Mucosa of rectum (tissue), 2 donors: ENCODE measurements around the gene PRKG1.
"Not testable (repeated sequence)": the region's sequence is repeated elsewhere in the genome, so short reads cannot be mapped to it uniquely, and the experiment has no call there.

Experiments used
- H3K27ac ChIP-seq, 2 donors: one replicate each; pipeline ENCODE4 v1.7.0; 2013; ENCODE audit warnings: inconsistent platforms in 2 of 2, low read depth in 2 of 2, low read length in 2 of 2
- H3K27me3 ChIP-seq, 2 donors: one replicate each; pipeline ENCODE4 v1.7.0; 2013; ENCODE audit warnings: low read length in 2 of 2; ENCODE audit not compliant: control insufficient read depth in 2 of 2, insufficient read depth in 2 of 2
- H3K36me3 ChIP-seq, 2 donors: one replicate each; pipeline ENCODE4 v1.7.0; 2013; ENCODE audit warnings: low read length in 2 of 2; ENCODE audit not compliant: control insufficient read depth in 2 of 2, insufficient read depth in 2 of 2
- H3K4me1 ChIP-seq, 2 donors: one replicate each; pipeline ENCODE4 v1.7.0; 2013; ENCODE audit warnings: low read length in 2 of 2, mild to moderate bottlenecking in 1 of 2; ENCODE audit not compliant: control insufficient read depth in 2 of 2, insufficient read depth in 2 of 2
- H3K4me3 ChIP-seq, 2 donors: one replicate each; pipeline ENCODE4 v1.7.0; 2013; ENCODE audit warnings: low read length in 2 of 2
- H3K9ac ChIP-seq, 2 donors: one replicate each; pipeline ENCODE4 v1.7.0; 2013; ENCODE audit warnings: low read length in 2 of 2, low read depth in 1 of 2, mild to moderate bottlenecking in 1 of 2
- H3K9me3 ChIP-seq, 2 donors: one replicate each; pipeline ENCODE4 v1.7.0; 2013; ENCODE audit warnings: low read length in 2 of 2; ENCODE audit not compliant: control insufficient read depth in 2 of 2
- donor health status: healthy.
- donor health status: Normal muscosa, but diverticular disease.

PRKG1 gene

DNA sequence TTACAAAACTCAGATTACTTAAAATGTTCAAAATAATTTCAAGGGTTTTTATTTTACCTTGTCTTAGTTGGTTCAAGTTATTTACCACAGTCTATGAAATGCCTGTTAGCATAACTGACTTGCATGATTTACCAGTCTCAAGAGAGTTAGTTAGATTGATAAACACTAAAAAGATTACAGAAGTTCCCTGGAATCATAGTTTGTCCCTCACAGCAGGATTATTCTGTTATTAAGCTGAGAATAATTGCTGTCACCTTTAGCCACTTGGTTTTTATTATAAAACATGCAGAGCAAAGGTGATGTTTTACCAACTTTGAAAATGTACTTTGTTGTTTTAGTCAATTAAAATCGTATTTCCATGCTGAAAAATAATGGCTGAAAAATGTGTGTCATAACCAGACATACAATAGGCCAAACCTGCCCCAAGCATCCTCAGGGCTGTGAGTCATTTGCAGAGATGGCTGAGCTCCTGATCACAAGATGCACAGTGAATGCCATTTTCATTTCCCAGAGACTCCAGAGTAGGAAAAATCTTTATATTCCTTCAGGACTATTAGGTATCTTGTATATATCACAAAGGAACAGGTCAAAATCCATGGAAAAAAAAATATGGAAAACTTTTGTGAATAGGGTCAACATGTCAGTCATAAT lies 1152.0 kb downstream of the PRKG1 start:
- no peak overlapping the region for H3K9ac ChIP-seq
- no peaks in the 10 kb centered on the region for H3K36me3 ChIP-seq
- H3K27me3 ChIP-seq: no peaks in the 10 kb centered on the region
- H3K27ac ChIP-seq: no peak overlapping the region
- H3K4me1 ChIP-seq: no peaks in the 10 kb centered on the region
- H3K9me3 ChIP-seq: no peaks in the 10 kb centered on the region
- H3K4me3 ChIP-seq: no peak overlapping the region

DNA sequence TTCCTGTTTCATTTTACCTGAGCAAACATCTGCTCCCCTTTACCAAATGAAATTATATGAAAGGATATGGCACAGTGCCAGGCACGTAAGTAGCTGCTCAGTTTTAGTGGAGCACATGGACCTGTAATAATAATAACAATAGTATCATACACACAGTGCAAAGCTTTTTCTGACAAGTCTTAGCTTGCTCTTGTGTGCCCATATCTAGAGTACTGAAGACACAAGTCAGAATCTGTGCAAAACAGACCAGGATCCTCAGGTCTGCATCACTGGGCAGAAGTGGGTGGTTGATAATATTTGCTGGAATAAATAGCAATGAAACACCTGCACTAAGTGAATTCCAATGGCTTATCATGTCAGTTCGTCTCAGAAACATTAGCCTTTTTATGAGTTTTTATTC lies 1154.3 kb downstream of the PRKG1 start:
- Histone ChIP-seq H3K27me3 (no peaks in the 10 kb centered on the region), H3K36me3 (no peaks in the 10 kb centered on the region), H3K9ac (no peak overlapping the region), H3K27ac (no peak overlapping the region), H3K4me1 (peaks cover 0 to 5% of the 10 kb centered on the region in 2 donors), H3K4me3 (no peak overlapping the region), H3K9me3 (no peaks in the 10 kb centered on the region)

DNA sequence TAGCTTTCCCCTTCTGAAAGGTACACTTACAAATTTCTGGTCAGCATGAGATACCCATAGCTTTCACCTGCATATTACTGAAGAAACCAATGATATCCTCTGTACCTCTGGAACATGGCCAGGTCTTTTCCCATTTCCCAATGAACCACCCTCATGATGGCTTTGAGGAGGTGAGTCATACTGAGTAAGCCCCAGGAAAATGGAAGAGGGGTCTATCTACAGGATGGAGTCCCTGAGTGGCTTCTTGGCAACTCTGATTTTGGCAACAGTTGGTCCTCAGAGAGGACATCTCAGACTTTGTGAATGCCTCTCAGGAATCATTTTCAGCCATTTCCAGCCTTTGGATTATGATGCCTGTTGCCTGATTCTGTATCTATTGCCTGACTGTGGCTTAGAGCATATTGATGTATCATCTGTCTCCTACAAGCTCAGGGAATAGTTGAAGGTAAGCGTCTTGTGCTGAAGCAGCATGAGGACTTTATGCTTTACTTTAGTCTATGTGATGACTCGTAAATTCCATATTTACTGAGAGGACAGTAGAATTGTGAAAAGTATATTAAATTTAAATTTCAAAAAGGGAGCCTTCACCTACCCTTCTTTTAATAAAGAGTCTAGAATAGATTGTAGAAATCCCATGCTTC lies 1155.1 kb downstream of the PRKG1 start:
- Histone ChIP-seq H3K9me3 (no peaks in the 10 kb centered on the region), H3K4me1 (peaks cover 0 to 5% of the 10 kb centered on the region in 2 donors), H3K9ac (no peak overlapping the region), H3K36me3 (no peaks in the 10 kb centered on the region), H3K27ac (no peak overlapping the region), H3K27me3 (no peaks in the 10 kb centered on the region), H3K4me3 (no peak overlapping the region)

DNA sequence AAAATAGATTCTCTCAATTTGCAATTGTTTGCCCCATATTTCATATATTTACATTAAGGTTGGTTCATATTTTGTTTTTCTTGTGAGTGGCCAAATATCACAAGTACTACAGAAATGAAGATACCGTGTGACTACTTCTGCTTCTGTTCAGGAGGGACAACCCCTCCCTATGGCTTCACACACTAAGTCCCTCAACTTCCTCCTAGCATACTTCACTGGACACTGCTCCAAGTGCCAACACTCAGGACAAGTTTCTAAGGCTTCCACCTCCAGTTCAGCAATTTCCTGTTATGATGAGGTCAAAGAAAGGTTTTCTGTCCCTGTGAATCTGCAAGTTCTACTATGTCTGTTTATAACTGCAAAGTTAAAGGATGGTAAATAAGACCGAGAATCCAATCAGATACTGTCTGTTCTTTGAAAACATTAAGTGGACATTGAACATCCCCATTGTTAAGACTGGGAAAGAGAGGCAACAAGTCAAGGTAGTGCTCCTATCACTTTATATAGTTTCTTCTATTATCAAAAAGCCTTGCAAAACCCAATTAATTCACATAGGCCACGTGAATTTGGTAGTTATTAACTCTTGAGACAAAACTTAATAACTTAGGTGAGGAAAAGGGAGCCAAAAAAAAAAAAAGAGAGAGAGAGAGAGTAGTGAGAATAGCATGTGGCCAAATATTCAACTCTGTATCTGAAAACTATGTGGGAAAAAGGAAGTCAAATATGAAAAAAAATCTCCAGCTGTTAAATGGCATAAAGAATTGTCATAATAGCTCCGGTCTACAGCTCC lies 1158.5 kb downstream of the PRKG1 start:
- Histone ChIP-seq H3K36me3 (no peaks in the 10 kb centered on the region), H3K27ac (peak overlapping the region; percentile 49 to 68), H3K4me3 (peak overlapping the region; percentile 57 to 65), H3K4me1 (peaks cover 0 to 5% of the 10 kb centered on the region in 2 donors), H3K9me3 (no peaks in the 10 kb centered on the region), H3K27me3 (no peaks in the 10 kb centered on the region), H3K9ac (peak overlapping the region in 1 of 2 donors; percentile 30)

DNA sequence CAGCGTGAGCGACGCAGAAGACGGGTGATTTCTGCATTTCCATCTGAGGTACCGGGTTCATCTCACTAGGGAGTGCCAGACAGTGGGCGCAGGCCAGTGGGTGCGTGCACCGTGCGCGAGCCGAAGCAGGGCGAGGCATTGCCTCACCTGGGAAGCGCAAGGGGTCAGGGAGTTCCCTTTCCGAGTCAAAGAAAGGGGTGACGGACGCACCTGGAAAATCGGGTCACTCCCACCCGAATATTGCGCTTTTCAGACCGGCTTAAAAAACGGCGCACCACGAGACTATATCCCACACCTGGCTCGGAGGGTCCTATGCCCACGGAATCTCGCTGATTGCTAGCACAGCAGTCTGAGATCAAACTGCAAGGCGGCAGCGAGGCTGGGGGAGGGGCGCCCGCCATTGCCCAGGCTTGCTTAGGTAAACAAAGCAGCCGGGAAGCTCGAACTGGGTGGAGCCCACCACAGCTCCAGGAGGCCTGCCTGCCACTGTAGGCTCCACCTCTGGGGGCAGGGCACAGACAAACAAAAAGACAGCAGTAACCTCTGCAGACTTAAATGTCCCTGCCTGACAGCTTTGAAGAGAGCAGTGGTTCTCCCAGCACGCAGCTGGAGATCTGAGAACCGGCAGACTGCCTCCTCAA lies 1159.2 kb downstream of the PRKG1 start:
- H3K4me1 ChIP-seq, H3K27me3 ChIP-seq, H3K9me3 ChIP-seq, H3K36me3 ChIP-seq: not testable (repeated sequence)
- peak overlapping the region; percentile 57 to 65 for H3K4me3 ChIP-seq
- H3K27ac ChIP-seq: peak overlapping the region; percentile 49 to 68
- peak overlapping the region in 1 of 2 donors; percentile 30 for H3K9ac ChIP-seq

DNA sequence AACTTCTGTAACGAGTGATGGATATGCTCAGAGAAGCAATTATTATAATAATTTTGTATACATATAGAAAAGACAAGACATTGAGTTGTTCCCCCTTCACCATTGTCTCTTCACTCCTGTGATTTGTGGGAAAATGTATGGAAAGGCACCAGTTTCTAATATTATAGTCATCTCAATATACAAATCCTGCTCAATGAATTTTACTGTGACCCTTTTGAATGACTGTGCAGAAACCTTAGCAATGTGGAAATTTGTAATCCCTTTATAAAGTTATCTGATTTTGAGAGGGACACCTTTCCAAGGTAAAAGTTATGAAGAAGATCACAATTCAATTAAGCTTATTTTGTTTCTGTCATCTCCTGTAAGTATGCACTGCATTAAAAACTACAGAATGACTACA lies 1165.5 kb downstream of the PRKG1 start:
- no peaks in the 10 kb centered on the region for H3K36me3 ChIP-seq
- no peak overlapping the region for H3K4me3 ChIP-seq
- H3K9me3 ChIP-seq: no peaks in the 10 kb centered on the region
- H3K27me3 ChIP-seq: no peaks in the 10 kb centered on the region
- no peak overlapping the region for H3K9ac ChIP-seq
- no peak overlapping the region for H3K27ac ChIP-seq
- H3K4me1 ChIP-seq: no peaks in the 10 kb centered on the region

DNA sequence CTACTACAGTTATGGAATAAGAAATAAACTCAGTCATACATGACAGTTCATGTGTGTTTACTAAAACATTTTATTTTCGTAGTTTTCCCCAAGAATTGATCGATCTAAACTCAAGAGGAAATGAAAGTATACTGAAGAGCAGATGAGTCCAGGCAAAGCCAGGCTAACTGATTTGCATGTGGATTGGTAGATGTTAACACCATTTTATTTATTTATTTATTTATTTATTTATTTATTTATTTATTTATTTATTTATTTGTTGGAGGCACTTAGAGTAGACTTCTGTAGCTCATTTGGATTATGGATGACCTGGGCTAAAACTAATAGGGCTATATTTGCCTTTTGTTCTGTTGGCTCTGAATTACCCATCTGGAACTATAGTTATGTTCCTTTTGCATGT lies 1171.3 kb downstream of the PRKG1 start:
- Histone ChIP-seq H3K4me1 (no peaks in the 10 kb centered on the region), H3K27ac (no peak overlapping the region), H3K27me3 (no peaks in the 10 kb centered on the region), H3K9ac (no peak overlapping the region), H3K9me3 (no peaks in the 10 kb centered on the region), H3K4me3 (no peak overlapping the region), H3K36me3 (no peaks in the 10 kb centered on the region)

DNA sequence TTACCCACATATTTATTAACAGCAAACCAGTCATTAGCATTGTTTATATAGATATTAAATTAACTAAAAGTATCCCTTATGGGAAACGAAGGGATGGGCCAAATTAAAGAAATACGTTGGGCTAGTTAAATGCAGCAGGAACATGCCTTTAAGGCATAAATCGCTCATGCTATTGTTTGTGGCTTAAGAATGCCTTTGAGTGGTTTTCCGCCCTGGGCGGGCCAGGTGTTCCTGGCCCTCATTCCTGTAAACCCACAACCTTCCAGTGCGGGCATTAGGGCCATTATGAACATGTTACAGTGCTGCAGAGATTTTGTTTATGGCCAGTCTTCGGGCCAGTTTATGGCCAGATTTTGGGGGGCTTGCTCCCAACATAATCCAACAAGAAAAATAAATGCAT lies 1173.6 kb downstream of the PRKG1 start:
- H3K36me3 ChIP-seq, H3K4me3 ChIP-seq, H3K9me3 ChIP-seq, H3K9ac ChIP-seq, H3K27me3 ChIP-seq, H3K4me1 ChIP-seq, H3K27ac ChIP-seq: not testable (repeated sequence)

DNA sequence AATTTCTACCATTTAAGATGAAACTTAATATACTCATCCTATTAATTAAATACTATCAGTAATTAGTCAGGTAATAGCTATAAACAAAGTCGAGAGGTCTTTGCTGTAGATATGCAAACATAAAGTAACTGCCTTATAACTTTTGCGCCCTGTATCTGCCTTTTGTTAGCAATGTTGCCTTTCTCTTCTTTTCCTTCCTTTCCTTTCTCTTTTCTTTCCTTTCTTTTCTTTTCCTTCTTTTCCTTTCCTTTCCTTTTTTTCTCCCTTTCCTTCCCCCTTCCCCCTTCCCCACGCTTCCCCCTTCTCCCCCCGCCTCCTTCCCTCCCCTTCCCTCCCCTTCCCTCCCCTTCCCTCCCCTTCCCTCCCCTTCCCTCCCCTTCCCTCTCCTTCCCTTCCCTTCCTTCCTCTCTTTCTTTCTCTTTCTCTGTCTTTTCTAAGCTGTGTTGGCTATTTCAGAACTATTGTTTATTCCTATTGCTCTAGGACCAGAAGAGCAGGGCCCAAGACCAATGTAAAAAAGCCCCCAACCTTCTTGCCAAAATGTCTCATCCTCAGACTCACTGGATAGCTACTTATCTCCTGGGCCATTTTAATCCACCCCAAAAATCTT lies 1174.5 kb downstream of the PRKG1 start:
- H3K27ac ChIP-seq: no peak overlapping the region
- H3K9me3 ChIP-seq: no peaks in the 10 kb centered on the region
- no peak overlapping the region for H3K4me3 ChIP-seq
- H3K4me1 ChIP-seq: no peaks in the 10 kb centered on the region
- H3K36me3 ChIP-seq: no peaks in the 10 kb centered on the region
- H3K27me3 ChIP-seq: no peaks in the 10 kb centered on the region
- H3K9ac ChIP-seq: no peak overlapping the region
